Activated CD8-positive, alpha-beta T cell treated with anti-CD3 and anti-CD28 coated beads for 36 hours (primary cell): ENCODE data around the gene METTL24. TPM values are rescaled to one million over a fixed set of nuclear protein-coding genes. Genes with fewer than 3 reads are reported as not detected.
"Not testable (repeated sequence)": the region's sequence is repeated elsewhere in the genome, so short reads cannot be mapped to it uniquely, and the experiment has no call there.

Experiments used
- ATAC-seq: fragments of 200-7000 bp; cut with Tn5 transposase; one replicate; pipeline ENCODE4 v1.10.0; 2021; ENCODE audit warnings: mild to moderate bottlenecking, moderate library complexity
- CTCF ChIA-PET: fragments of 350-600 bp; sonication (Branson Sonifier 250); formaldehyde crosslinking; loops from one replicate; lab custom pipeline; 2021; ENCODE audit warnings: antibody characterized with exemption; lab: Charles Lee
- POLR2A ChIA-PET: fragments of 350-600 bp; sonication (Branson Sonifier 250); formaldehyde crosslinking; loops from one replicate; lab custom pipeline; 2021; ENCODE audit warnings: antibody characterized with exemption; lab: Charles Lee
- DNase-seq: peaks from one replicate; pipeline ENCODE4 v3.0.0-alpha.2; 2020
- H3K27ac Mint-ChIP-seq: one replicate; pipeline ENCODE4 v1.8.0; 2021; ENCODE audit warnings: mild to moderate bottlenecking, mixed read lengths
- H3K27me3 Mint-ChIP-seq: one replicate; pipeline ENCODE4 v1.8.0; 2021; ENCODE audit warnings: mixed read lengths
- H3K36me3 Mint-ChIP-seq: one replicate; pipeline ENCODE4 v1.8.0; 2021; ENCODE audit warnings: low read depth, mixed read lengths
- H3K4me1 Mint-ChIP-seq: one replicate; pipeline ENCODE4 v1.8.0; 2021; ENCODE audit warnings: low read depth, mixed read lengths
- H3K4me3 Mint-ChIP-seq: one replicate; pipeline ENCODE4 v1.8.0; 2021; ENCODE audit warnings: mild to moderate bottlenecking, moderate library complexity, mixed read lengths
- H3K9me3 Mint-ChIP-seq: one replicate; pipeline ENCODE4 v1.8.0; 2021; ENCODE audit warnings: mixed read lengths
- intact Hi-C: fragments of 100-400 bp; cut with micrococcal nuclease; formaldehyde crosslinking; loops from one replicate; pipeline ENCODE4 v1.10.0; 2022
- total RNA-seq, 2 experiments: library from RNA; stranded (reverse); gene quantifications; one replicate each; pipeline ENCODE4 v1.2.3, GENCODE V29; 2021
- TF ChIP-seq, protein P1 (sequence below): fragments of 200-600 bp; IDR thresholded peaks from one replicate; pipeline ENCODE4 v1.8.0; 2022; ENCODE audit warnings: antibody characterized with exemption, mild to moderate bottlenecking

The METTL24 gene
- total RNA-seq, 2 experiments from 2014 or later, result not detected

GRCh38 chr6:110354153-110354552, 4.0 kb downstream of the METTL24 start:
- H3K27ac Mint-ChIP-seq, result no peak overlapping the region

DNA sequence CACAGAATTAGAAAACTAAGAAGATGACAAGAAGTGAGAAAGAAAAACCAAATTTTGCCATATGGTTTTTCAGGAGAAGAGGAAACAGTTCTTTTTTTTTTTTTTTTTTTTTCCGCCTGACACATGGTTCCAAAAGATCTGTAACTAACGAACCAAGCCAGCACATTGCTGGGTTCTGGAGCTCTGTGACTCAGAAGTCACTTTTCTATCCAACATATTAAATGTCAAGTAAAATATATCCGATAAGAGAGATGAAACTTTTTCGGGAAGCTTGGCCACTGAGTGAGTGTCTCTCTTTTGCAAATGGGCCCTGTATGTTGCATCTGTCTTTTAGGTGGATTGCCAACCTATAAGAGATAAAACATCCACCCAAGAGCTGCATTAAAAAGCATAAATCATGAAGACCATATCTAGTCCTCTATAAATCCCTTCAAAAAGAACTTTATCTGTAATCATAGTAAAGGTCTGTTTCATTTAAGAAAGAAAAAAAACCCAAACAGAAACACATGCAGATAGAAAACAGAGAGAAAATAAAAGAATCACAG, 4.6 kb downstream of the METTL24 start:
- no peaks in the 10 kb centered on the region for H3K9me3 Mint-ChIP-seq
- intact Hi-C loops, result no loop called here
- POLR2A ChIA-PET, result no interaction called here
- H3K4me1 Mint-ChIP-seq, result peaks cover 9% of the 10 kb centered on the region
- DNase-seq (no peak), ATAC-seq (no peak)
- TF ChIP-seq, protein P1, sequence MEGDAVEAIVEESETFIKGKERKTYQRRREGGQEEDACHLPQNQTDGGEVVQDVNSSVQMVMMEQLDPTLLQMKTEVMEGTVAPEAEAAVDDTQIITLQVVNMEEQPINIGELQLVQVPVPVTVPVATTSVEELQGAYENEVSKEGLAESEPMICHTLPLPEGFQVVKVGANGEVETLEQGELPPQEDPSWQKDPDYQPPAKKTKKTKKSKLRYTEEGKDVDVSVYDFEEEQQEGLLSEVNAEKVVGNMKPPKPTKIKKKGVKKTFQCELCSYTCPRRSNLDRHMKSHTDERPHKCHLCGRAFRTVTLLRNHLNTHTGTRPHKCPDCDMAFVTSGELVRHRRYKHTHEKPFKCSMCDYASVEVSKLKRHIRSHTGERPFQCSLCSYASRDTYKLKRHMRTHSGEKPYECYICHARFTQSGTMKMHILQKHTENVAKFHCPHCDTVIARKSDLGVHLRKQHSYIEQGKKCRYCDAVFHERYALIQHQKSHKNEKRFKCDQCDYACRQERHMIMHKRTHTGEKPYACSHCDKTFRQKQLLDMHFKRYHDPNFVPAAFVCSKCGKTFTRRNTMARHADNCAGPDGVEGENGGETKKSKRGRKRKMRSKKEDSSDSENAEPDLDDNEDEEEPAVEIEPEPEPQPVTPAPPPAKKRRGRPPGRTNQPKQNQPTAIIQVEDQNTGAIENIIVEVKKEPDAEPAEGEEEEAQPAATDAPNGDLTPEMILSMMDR, result no peak
- no peak overlapping the region for H3K4me3 Mint-ChIP-seq
- H3K27me3 Mint-ChIP-seq, result peaks cover 10% of the 10 kb centered on the region
- no peaks in the 10 kb centered on the region for H3K36me3 Mint-ChIP-seq
- H3K27ac Mint-ChIP-seq, result no peak overlapping the region
- CTCF ChIA-PET, result interaction anchor here (0.9 to 1.4 kb wide), 3 partner anchors 12 to 38 kb away, joined by 3 to 7 read pairs (median 5); no protein-coding TSS in a partner anchor

More at GRCh38 chr6:110354153-110354552, 4.0 kb downstream of the METTL24 start:
- Mint-ChIP-seq H3K9me3 (no peaks in the 10 kb centered on the region), H3K4me1 (peaks cover 9% of the 10 kb centered on the region), H3K4me3 (no peak overlapping the region), H3K27me3 (peaks cover 16% of the 10 kb centered on the region), H3K36me3 (no peaks in the 10 kb centered on the region)
- TF ChIP-seq, protein P1, result no peak
- ChIA-PET CTCF (interaction anchor here (1.4 kb wide), 2 partner anchors 12 to 38 kb away, joined by 5 to 7 read pairs; no protein-coding TSS in a partner anchor), POLR2A (no interaction called here)
- intact Hi-C loops, result no loop called here
- DNase-seq (no peak), ATAC-seq (no peak)

DNA sequence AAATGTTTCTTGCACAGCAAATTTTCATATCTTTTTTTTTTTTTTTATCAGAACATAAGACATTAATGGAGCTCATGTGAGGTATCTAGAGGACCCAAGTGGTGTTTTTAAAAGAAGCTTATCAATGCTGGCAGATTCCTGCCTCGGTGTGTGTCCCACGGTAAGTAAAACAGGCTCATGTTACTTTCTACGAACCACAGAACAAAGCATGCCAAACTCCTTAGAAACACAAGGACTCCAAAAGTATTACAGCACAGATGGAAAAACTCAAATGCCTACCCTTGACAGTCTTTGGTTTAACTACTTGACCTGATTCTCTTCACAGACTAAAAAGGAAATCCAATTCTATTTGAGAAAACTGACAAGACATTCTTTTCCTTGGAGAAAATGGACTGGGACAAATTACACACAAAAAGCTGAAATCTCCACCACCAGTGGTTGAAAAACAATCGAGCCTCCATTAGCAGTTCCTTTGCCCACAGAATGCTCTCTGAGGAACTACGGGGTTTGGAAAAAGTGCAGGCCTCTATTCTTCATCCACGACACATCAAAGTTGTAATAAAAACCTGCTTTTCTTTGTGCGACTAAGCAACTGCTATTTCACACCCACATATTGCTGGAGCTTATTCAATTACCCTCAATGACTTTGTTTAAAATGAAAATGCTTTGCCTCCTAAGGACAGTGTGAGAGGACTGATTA, 5.4 kb downstream of the METTL24 start:
- H3K4me1 Mint-ChIP-seq, result peaks cover 9% of the 10 kb centered on the region
- TF ChIP-seq, protein P1, result no peak
- no peaks in the 10 kb centered on the region for H3K36me3 Mint-ChIP-seq
- ChIA-PET POLR2A (no interaction called here), CTCF (interaction anchor here (0.9 kb wide), 1 partner anchor 14 kb away, joined by 3 read pairs; no protein-coding TSS in a partner anchor)
- H3K27ac Mint-ChIP-seq, result no peak overlapping the region
- ATAC-seq (no peak), DNase-seq (no peak)
- peaks cover 10% of the 10 kb centered on the region for H3K27me3 Mint-ChIP-seq
- intact Hi-C loops, result no loop called here
- H3K9me3 Mint-ChIP-seq, result no peaks in the 10 kb centered on the region
- no peak overlapping the region for H3K4me3 Mint-ChIP-seq

GRCh38 chr6:110351986-110352385, 6.2 kb downstream of the METTL24 start:
- Mint-ChIP-seq H3K27me3 (peaks cover 6% of the 10 kb centered on the region), H3K27ac (no peak overlapping the region), H3K36me3 (no peaks in the 10 kb centered on the region), H3K4me3 (no peak overlapping the region), H3K4me1 (peaks cover 6% of the 10 kb centered on the region), H3K9me3 (no peaks in the 10 kb centered on the region)
- no peak for DNase-seq
- intact Hi-C loops, result no loop called here
- ChIA-PET CTCF (no interaction called here), POLR2A (interaction anchor here (0.8 kb wide), 1 partner anchor 869 kb away, joined by 3 read pairs; the partner anchor contains the start of gene ZBTB24)
- TF ChIP-seq, protein P1, result no peak
- ATAC-seq, result no peak

GRCh38 chr6:110351546-110351945, 6.6 kb downstream of the METTL24 start:
- H3K4me1 Mint-ChIP-seq, result peaks cover 1% of the 10 kb centered on the region
- ChIA-PET CTCF (no interaction called here), POLR2A (interaction anchor here (0.8 kb wide), 1 partner anchor 869 kb away, joined by 3 read pairs; the partner anchor contains the start of gene ZBTB24)
- intact Hi-C loops, result no loop called here
- no peaks in the 10 kb centered on the region for H3K36me3 Mint-ChIP-seq
- no peak overlapping the region for H3K27ac Mint-ChIP-seq
- ATAC-seq (no peak), DNase-seq (no peak)
- peaks cover 2% of the 10 kb centered on the region for H3K27me3 Mint-ChIP-seq
- no peaks in the 10 kb centered on the region for H3K9me3 Mint-ChIP-seq
- TF ChIP-seq, protein P1, result no peak
- H3K4me3 Mint-ChIP-seq, result no peak overlapping the region

DNA sequence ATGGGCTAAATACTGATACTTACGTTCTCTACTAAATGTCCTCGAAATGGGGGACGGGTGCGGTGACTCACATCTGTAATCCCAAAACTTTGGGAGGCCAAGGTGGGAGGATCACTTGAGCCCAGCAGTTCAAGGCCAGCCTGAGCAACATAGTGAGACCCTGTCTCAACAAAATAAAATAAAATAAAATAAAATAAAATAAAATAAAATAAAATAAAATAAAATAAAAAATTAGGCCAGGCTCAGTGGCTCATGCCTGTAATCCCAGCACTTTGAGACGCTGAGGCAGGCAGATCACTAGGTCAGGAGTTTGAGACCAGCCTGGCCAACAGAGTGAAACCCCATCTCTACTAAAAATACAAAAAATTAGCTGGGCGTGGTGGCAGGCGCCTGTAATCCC, 7.6 kb downstream of the METTL24 start:
- DNase-seq, H3K27ac Mint-ChIP-seq, H3K27me3 Mint-ChIP-seq, ATAC-seq, H3K4me1 Mint-ChIP-seq, intact Hi-C loops, CTCF ChIA-PET, H3K4me3 Mint-ChIP-seq, H3K36me3 Mint-ChIP-seq, H3K9me3 Mint-ChIP-seq, POLR2A ChIA-PET: not testable (repeated sequence)
